Inferior parietal cortex (tissue), 1 donor: Measurements from ENCODE around the gene PIN4.
"Not testable (repeated sequence)": the region's sequence is repeated elsewhere in the genome, so short reads cannot be mapped to it uniquely, and the experiment has no call there.

Source experiments
- DNase-seq: peaks from one replicate; pipeline ENCODE4 v3.0.0-alpha.2; 2016; ENCODE audit errors: extremely low spot score

The PIN4 gene

DNA sequence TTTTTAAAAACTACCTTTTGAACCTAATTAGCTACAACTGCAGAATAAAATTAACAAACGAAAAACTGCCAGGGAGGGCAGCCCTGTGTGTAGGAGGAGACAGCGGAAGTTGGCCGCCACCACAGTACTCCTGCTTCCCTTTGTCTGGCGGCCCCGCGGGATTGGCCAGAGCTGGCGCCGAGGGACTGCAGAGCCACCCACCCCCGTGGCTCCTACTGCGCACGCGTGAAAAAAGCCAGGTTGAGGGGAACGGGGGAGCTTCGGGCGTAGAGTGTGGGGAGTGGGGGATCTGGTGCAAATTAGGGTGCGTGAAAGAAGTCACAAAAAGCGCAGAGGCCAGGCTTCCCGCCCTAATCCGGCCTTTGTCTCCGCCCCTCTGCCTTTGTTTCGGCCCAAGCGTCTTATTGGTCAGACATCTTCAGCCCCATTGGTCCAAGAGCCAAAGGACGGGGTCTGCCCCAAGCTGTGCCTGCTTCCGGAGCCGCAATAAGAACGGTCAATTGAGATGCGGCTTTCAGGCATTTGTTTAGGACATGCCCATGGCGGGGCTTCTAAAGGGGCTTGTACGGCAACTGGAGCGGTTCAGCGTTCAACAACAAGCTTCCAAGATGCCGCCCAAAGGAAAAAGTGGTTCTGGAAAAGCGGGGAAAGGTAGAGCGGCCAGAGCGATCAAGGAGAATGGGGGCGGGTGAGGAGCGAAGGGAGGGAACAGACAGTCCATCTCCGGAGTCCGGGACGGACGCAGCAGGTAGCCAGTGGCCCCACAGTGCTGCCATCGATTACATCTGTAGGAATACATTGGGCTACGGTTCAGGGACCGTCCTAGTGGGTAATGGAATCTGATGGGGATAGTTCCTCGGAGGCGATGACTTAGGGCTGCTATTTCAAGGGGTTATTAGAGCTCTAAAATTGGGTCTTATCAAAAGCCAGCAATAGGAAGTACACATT is at the start of gene PIN4:
PIN4 (plus strand) TSS at position 580 of the 948 bp plus-strand sequence; CDS start at position 609, 29 bp downstream.
- peak; percentile 87 for DNase-seq

DNA sequence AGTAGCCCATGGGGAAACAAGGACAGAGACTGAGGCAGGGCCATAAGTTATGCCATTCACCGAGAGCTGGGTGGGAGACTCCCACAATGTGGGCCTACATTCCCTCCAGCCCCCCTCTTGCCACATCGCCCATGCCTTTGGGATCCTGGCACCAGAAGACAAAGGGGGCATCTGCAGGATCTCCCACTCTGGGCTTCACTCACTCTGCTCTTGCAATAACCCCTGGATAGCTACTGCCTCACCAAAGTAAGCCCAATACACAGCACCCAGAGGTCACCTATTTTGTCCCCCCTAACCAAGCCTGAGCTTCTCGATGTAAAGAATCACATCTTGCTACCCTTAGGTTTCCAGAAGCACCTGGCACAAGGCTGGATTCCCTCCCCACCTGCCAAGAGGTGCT is 49.1 kb upstream of the PIN4 start:
- no peak for DNase-seq

DNA sequence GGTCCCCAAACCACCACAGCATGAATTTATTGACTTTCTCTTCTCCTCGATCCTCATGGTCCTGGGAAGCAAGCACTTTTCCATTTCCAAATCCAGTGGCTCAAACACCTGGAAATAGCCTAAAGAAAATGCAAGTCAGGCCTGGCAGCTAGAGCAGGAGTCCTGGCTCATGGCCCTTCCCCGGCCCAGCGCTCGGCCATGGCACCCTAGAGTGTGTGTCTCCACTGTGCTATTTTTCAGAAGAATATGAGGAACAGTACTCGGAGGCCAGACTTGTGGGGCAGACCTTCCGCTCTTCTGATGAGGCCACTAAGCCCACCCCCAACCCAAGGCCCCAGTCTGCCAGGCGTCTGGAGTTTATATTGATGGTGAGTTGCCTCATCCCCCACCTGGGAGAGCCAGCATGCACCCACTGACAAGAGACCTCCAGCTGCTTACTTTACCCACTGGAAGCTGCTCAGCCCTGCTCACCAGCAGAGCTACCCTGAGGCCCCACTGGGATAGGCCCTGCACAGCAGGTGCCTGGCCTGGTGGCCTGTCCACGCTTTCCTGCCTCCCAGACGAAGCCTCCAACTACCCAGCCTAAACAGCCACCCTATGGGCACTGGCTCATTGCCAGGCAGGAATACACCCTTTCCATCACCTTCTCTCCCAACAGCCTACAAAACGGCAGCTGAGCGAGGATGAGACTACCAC is 47.6 kb upstream of the PIN4 start:
- DNase-seq: no peak

DNA sequence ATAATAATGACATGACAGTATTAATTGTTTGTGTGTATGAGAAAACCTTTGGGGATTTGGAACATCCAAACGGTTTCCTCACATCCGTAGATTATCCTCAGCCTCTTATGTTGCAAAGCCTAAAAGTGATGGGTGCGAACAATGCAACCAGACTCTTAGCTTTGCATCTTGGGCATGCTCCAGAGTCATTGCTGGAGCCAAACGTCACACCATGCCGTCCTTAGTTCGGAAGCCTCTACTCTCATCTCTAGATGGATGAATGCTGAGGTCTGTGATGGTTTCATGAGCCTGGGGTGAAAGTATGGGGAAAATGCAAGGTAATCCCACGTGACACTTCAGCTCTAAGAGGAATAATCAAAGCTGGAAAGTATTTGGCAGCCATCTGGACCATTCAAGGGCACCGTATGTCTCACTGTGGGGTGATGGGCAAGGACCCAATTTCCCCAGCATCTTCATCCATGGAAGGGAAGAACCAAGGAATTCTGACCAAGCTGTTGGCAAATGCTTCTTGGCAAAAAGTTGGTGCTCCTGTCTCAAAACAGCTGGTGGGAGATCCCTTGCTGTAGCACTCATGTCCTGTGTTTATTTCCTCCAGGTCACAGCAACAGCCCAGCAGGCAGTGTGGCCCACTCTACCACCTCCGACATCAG is 43.6 kb upstream of the PIN4 start:
- no peak for DNase-seq

DNA sequence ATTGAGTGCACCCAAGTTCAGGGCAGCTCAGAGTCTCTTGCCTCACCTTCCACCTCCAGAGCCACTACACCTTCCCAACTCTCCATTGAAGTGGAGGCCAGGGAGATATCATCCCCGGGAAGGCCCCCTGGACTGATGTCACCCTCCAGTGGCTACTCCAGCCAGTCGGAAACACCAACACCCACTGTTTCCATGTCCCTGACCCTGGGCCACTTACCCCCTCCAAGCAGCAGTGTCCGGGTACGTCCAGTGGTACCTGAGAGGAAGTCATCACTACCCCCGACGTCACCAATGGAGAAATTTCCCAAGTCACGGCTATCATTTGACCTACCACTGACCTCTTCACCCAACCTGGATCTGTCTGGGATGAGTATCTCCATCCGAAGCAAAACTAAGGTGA is 42.0 kb upstream of the PIN4 start:
- no peak for DNase-seq

DNA sequence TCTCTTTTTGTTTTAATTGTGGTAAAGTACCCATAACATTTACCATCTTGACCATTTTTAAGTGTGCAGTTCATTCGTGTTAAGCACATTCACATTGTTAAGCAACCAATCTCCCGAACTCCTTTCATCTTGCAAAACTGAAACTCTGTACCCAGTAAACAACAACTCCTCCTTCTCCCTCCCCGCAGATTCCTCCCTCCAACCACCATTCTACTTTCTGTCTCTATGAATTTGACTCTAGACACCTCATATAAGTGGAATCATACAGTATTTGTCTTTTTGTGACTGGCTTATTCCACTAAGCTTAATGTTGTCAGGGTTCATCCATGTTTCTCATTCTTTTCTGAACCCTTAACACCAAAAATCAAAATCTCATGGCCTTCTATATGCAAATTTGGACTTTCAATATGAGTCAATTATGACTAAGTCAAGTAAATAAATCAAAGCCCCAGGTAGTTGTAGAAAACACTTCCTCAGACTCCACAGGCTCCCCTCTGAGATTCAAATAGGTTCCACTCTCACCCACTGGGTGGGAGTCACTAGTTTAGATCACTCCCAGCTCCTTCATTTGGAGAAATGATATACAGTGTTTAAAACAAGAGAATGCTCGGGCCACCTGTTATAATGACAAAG is 40.1 kb upstream of the PIN4 start:
- DNase-seq: no peak

DNA sequence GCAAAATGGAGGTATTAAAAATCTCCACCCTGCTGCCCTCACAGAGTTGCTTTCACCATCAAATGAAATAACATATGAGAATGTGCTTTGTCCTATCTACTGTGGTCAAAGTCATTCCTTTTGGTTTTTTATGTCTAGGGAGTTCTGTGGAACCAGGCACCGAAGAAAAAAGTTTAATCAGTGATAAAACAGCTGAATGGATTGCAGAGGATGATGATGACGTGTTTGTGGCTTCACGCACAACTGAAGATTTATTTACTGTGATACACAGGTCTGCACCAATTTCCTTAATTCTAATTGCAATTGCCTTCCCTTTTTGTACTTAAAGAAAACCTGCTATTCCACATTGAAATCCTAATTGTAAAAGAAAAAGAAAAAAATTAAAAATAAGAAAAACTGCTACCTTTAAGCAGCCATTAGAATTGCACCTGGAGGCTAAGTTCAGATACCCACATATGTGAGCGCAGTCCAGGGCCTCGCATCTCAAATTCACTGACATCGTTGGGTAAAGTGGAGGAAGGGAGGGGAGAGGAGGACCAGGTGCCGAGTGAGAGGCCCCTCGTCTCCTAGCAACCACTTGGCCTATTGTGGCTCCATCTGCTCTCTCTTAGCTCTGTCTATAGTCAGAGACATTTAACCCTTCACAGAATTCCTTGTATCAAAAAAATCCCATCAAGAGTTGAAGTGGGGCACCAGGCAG is 39.3 kb upstream of the PIN4 start:
- no peak for DNase-seq

DNA sequence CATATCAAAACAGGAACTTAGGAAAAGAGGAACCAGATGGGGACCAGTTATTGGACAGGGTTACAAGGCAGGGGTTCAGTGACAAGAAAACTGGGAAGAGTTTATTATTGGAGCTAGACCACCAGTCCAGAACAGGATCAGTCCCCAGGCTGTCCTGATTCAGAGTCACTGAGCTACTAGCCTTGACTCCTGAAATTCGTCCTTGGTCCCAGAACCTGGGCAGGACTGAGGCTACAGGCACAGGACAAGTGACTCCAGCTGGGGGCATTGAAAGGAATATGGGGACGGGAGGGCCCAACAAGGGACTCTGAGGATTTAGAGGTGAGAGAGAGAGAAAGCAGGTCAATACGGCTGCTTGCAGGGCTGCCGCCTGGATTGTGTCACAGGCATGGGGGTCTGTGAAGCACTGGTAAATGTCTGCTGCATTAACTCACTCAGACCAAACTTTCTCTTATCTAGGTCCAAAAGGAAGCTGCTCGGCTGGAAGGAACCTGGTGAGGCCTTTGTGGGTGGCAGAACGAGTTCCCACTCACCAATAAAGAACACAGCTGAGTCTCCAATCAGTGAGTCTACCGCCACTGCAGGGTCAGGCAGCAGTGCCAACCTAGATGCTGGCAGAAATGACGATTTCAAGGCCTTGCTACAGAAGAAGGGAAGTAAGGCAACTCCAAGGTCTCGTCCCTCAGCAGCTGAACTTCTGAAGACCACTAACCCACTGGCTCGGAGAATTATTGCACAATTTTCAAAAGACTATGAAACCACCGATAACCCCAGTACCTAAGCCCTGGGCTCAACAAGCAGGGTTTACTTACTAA is 38.6 kb upstream of the PIN4 start:
- DNase-seq: no peak

DNA sequence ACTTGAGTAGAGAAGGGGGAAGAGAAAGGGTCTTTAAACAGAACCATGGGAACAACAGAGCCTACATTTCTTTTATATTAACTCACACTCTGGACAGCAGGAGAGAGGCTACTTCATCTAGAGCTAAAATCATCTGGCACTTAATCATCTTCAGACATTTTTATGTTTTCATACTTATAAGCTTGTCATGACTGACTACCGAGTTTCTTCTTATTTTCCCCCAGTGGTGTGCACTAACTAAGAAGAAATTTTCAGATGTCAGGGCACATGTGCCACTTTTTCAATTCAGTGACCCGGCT is 38.0 kb upstream of the PIN4 start:
- no peak for DNase-seq

DNA sequence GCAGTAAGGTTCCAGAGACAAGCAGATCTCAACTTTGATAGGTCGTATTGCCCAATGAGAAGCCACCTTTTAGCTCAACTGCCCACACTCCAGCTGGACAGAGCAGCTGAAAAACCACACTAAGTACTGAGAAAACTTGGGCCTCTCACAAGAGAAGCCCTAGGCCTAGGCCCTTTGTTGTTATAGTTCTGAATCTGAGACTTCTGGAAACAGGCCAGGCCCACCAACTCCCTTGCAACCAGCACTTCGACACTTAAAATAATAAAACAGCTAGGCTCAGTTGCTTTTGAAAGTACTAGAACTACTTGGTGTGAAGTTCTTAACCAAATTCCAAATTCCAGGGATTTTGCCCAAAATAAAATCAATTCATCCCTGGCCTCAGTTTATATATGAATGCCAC is 36.4 kb upstream of the PIN4 start:
- DNase-seq: no peak

DNA sequence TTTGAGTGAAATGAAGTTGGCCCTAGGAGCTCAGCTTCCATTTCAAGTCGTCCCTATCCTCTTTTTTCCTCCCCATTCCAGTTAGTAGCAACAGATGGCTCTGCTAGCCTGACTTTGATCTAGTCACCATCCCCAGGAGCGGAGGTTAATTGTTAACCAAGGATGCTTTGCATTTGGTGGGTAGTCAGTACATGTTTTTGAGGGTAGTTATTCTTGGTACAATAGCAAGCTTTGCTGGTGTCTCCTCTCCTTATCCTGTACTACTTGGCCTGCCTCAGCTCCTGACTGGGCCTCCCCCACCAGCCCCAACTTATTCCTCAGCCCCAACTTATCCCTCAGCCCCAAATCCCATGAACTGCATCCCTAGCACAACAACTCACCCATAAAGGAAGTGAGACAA is 35.0 kb upstream of the PIN4 start:
- DNase-seq: no peak

DNA sequence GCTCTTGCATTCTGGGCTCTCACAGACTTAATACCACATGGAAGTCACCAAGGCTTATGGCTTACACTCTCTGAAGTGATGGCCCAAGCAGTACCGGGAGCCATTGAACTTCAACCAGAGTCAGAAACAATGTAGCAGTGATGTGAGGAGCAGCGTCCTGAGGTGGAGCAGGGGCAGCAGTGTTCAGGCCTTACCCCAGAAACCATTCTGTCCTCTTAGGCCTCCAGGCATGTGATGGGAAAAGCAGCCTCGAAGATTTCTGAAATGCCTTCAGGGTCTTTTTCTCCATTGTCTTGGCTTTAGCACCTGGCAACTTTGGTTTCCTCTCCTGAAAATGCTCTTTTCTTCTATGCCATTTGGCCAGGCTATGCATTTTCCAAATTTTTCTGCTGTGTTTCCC is 22.8 kb upstream of the PIN4 start:
- no peak for DNase-seq

DNA sequence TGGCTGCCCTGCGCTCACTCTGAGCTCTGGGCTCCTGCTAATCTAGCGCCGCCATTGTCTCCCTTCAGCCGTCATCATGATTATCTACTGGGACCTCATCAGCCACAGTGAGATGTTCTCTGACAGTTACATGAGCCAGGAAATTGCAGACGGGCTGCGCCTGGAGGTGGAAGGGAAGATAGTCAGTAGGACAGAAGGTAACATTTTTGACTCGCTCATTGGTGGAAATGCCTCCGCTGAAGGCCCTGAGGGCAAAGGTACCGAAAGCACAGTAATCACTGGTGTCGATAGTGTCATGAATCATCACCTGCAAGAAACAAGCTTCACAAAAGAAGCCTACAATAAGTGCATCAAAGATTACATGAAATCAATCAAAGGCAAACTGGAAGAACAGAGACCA is 21.8 kb upstream of the PIN4 start:
- no peak for DNase-seq

DNA sequence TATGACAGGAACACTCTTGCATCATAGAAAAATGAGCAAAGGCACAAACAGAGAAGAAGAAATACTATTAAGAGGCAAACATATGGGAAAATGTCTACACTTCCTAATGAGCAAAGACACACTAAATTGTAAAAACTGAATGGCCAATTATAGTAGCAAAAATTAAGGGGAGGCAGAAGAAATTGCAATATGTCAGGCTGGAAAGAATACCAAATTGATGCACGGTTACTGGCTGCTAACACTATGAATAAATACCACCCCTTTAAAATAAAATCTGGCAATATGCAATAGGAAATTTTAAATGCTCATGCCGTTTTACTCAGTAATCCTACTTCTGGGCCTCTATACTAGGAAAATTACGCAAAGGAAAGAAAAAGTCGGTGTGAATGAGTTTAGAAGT is 16.0 kb upstream of the PIN4 start:
- no peak for DNase-seq

DNA sequence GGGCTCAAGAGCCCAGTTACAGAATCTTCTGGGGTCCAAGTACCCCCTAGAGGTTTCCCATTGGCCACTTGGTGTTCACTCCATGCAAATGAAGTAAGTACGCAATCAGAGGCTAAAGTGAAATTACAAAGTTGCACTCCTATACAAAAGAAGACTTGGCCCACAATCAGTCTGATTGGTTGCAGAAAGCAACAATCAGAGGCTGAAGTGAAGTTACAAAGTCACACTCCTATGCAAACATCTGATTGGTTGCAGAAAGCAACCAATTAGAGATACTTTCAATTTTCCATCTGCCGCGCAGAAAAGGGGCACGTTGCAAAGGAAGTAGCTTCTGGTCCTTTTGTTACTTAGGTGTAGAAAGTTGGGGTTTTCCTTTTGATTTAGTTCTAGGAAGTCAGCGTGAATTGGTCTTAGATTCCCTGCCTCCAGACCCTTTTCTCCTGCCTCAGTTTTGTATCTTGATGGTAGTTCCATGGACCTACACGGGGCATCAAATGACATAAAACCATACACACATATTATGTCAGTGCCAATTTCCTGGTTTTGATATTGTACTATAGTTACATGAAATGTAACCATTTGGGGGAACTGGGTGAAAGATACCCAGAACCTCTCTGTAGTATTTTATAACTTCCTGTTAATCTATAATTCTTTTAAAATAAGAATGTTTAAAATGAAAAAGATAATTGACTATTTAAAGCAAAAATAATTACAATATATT is 12.4 kb upstream of the PIN4 start:
- no peak for DNase-seq

DNA sequence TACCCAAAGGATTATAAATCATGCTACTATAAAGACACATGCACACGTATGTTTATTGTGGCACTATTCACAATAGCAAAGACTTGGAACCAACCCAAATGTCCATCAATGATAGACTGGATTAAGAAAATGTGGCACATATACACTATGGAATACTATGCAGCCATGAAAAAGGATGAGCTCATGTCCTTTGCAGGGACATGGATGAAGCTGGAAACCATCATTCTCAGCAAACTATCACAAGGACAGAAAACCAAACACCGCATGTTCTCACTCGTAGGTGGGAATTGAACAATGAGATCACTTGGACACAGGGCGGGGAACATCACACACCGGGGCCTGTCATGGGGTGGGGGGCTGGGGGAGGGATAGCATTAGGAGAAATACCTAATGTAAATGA is 5.3 kb upstream of the PIN4 start:
- not testable (repeated sequence) for DNase-seq

DNA sequence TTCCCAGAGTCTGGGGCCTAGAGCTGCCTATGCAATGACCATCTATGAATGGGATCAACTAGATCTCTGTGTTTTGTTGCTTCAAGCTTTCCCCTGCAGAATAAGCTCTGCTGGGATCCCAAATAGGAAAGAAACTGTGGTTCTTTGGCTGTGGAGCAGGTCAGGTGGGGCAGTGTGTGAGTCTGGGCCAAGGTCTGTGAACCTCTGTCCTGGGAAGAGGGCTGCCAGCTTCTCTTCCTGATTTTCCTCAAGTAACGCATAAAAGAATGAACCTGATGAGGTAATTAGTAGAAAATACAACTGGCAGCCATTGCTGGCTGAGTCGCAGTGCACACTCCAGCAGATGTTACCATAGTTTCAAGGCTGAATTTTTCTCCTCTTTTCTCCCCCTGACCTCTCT is 4.6 kb upstream of the PIN4 start:
- no peak for DNase-seq

DNA sequence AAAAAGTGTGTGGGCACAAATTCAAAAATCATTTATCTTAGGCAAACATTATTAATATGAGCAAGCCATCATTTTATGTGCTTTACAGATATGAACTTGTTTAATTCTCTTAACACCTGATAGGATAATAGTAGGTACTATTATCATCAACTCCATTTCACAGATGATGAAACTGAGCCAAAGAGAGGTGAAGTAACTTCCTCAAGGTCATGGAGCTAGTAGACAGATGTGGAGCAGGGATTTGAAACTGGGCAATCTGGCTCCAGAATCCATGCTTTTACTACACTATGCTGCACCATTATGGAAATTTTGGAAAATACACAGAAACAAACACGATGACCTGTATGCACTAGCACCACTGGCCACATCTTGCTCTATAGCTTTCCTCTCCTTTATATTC is 1.0 kb upstream of the PIN4 start:
- no peak for DNase-seq

DNA sequence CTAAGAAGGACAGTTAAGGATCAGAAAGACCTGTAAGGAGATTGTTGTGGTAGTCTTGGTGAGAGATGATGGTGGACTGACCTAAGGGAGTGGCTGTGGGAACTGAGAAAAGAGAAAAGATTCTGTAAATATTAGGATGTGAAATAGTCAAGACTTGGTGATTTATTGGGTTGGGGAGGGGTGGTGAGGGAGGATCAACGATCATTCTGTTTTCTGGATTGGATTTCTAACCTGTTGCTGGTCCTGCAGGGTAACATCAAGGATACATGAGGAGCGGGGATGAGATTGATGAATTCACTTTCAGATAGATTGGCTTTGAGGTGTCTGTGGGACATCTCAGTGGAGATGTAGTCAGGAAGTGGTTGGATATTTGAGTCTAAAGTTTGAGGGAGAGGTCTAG is 1.4 kb downstream of the PIN4 start:
- DNase-seq: no peak

DNA sequence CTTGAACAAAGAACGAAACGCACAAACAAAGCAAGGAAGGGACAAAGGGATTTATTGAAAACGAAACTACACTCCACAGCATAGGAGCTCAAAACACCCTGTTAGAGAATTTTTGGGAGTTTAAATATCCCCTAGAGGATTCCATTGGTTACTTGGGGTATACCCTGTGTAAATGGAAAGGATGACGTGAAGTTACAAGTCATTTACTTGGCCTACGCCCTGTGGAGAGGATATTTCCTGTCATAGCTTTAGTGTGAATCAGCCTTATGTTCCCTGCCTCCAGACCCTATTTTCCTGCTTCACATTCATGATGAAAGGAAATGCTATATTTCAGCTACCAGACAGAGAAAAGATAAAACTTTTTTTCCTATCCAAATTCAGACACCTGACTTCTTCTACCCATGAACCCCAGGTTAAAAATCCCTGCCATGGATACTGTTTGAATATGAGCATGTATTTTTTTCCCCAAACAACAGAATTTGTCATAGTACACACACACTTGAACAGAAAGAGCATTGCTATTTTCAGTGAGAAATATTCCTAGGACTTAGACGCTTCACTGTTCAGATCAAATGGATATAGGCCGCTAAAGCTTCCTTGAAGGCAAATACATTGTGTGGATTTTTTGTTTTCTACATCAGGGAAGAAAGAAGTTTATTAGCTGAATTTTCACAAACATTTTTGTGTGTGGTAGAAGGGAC is 20.4 kb downstream of the PIN4 start:
- DNase-seq: no peak
